ENCODE results near the gene DIO3.

Gene DIO3

GRCh38 chr14:101598571-101599233, 37.4 kb downstream of the DIO3 start:
- no peak for DNase-seq (ENCODE audit: low spot score)

GRCh38 chr14:101599234-101599885, 38.1 kb downstream of the DIO3 start:
- no peak for DNase-seq (ENCODE audit: low spot score)

- no peak for DNase-seq (ENCODE audit: low spot score)
Observed at GRCh38 chr14:101600336-101600890, 39.1 kb downstream of the DIO3 start.

- DNase-seq (ENCODE audit: low spot score) = no peak
Observed at GRCh38 chr14:101600891-101601605, 39.8 kb downstream of the DIO3 start.

- DNase-seq (ENCODE audit: low spot score) = no peak
Observed at GRCh38 chr14:101601606-101602465, 40.5 kb downstream of the DIO3 start.

GRCh38 chr14:101602466-101602840, 41.2 kb downstream of the DIO3 start:
- no peak for DNase-seq (ENCODE audit: low spot score)

- DNase-seq (ENCODE audit: low spot score) = no peak
Observed at GRCh38 chr14:101603096-101603495, 41.8 kb downstream of the DIO3 start.

- no peak for DNase-seq (ENCODE audit: low spot score)
Observed at GRCh38 chr14:101604228-101604934, 43.1 kb downstream of the DIO3 start.

GRCh38 chr14:101604935-101605780, 43.9 kb downstream of the DIO3 start:
- DNase-seq (ENCODE audit: low spot score) = no peak

GRCh38 chr14:101605836-101606235, 44.5 kb downstream of the DIO3 start:
- no peak for DNase-seq (ENCODE audit: low spot score)

Measured in hepatic stellate cell (primary cell).